Smooth muscle cell (in vitro differentiated cells): ENCODE results near the gene U2SURP. TPM values are rescaled to one million over a fixed set of nuclear protein-coding genes. Genes with fewer than 3 reads are reported as not detected.

Source experiments
- DNase-seq: peaks from one replicate; lab custom pipeline; 2025; ENCODE audit not compliant: unreplicated experiment; lab: John Stamatoyannopoulos, UW
- H2AFZ ChIP-seq: fragments of 200-600 bp; sonication (generic); 2 replicates; pipeline ENCODE4 v1.6.0; 2016; ENCODE audit warnings: antibody characterized with exemption, low read depth, mild to moderate bottlenecking
- H3F3A ChIP-seq: fragments of 200-600 bp; sonication (generic); 2 replicates; pipeline ENCODE4 v1.6.0; 2017; ENCODE audit warnings: antibody characterized with exemption, low read depth
- H3K27ac ChIP-seq: fragments of 200-600 bp; sonication (generic); 2 replicates; pipeline ENCODE4 v1.5.1; 2016; ENCODE audit warnings: low read depth, mild to moderate bottlenecking
- H3K27me3 ChIP-seq: fragments of 200-600 bp; sonication (generic); 2 replicates; pipeline ENCODE4 v1.6.1; 2016; ENCODE audit warnings: low read depth, mild to moderate bottlenecking
- H3K36me3 ChIP-seq: fragments of 200-600 bp; sonication (generic); 2 replicates; pipeline ENCODE4 v1.5.1; 2016; ENCODE audit warnings: low read depth
- H3K4me1 ChIP-seq: fragments of 200-600 bp; sonication (generic); 2 replicates; pipeline ENCODE4 v1.5.1; 2016; ENCODE audit warnings: low read depth
- H3K4me2 ChIP-seq: fragments of 200-600 bp; sonication (generic); 2 replicates; pipeline ENCODE4 v1.6.0; 2016; ENCODE audit warnings: mild to moderate bottlenecking
- H3K4me3 ChIP-seq: fragments of 200-600 bp; sonication (generic); 2 replicates; pipeline ENCODE4 v1.5.1; 2016; ENCODE audit warnings: mild to moderate bottlenecking
- H3K79me2 ChIP-seq: fragments of 200-600 bp; sonication (generic); 2 replicates; pipeline ENCODE4 v1.6.0; 2016; ENCODE audit warnings: low read depth, mild to moderate bottlenecking
- H3K9ac ChIP-seq: fragments of 200-600 bp; sonication (generic); 2 replicates; pipeline ENCODE4 v1.6.0; 2016; ENCODE audit warnings: low read depth
- H3K9me3 ChIP-seq: fragments of 200-600 bp; sonication (generic); replicated peaks from 2 replicates; pipeline ENCODE4 v1.5.1; 2016; ENCODE audit warnings: low read depth
- H4K20me1 ChIP-seq: fragments of 200-600 bp; sonication (generic); 2 replicates; pipeline ENCODE4 v1.6.0; 2016; ENCODE audit warnings: low read depth
- CTCF ChIP-seq: fragments of 200-600 bp; sonication (generic); IDR thresholded peaks from 2 replicates; pipeline ENCODE4 v1.5.1; 2017; ENCODE audit warnings: borderline replicate concordance, mild to moderate bottlenecking, antibody characterized with exemption; ENCODE audit not compliant: insufficient read depth, poor library complexity, severe bottlenecking
- WGBS: methylation state at CpG from one replicate; pipeline ENCODE4 v1.1.7; 2016; ENCODE audit warnings: low lambda C conversion rate; 5-methylcytosine and 5-hydroxymethylcytosine counted together
- polyA plus RNA-seq: library from polyadenylated mRNA; unstranded; fragments of >200 nt; fragmentation: Nextera tagmentation; extraction: Ambion mirVana; gene quantifications from 2 replicates; pipeline ENCODE4 v1.2.1, GENCODE V29; 2016
- total RNA-seq: library from RNA; depleted of rRNA; stranded (reverse); fragments of >200 nt; gene quantifications from 2 replicates; pipeline ENCODE4 v1.2.3, GENCODE V29; 2014

U2SURP gene
- total and polyA plus RNA-seq, 2 experiments from 2014 or later: 49.0 to 80.4 TPM

- Histone ChIP-seq H3K9me3 (no peaks in the 10 kb centered on the region), H3K27me3 (no peaks in the 10 kb centered on the region), H3K4me2 (no peak overlapping the region), H3K4me3 (no peak overlapping the region), H3K36me3 (no peaks in the 10 kb centered on the region), H3K79me2 (no peaks in the 10 kb centered on the region), H3K4me1 (no peaks in the 10 kb centered on the region), H4K20me1 (no peaks in the 10 kb centered on the region), H2AFZ (no peak overlapping the region), H3K27ac (no peak overlapping the region), H3K9ac (no peak overlapping the region), H3F3A (no peaks in the 10 kb centered on the region)
- no peak for DNase-seq
- WGBS: 93% methylated on average over 5 of the region's 5 CpGs
- TF ChIP-seq CTCF: no peak
These were observed 63.4 kb downstream of the U2SURP start for GRCh38 chr3:143064777-143065176.

- WGBS: 98% methylated on average over 2 of the region's 2 CpGs
- Histone ChIP-seq H2AFZ (no peak overlapping the region), H3K36me3 (no peaks in the 10 kb centered on the region), H3K27ac (no peak overlapping the region), H3F3A (no peaks in the 10 kb centered on the region), H4K20me1 (no peaks in the 10 kb centered on the region), H3K4me1 (no peaks in the 10 kb centered on the region), H3K9me3 (no peaks in the 10 kb centered on the region), H3K9ac (no peak overlapping the region), H3K27me3 (no peaks in the 10 kb centered on the region), H3K4me3 (no peak overlapping the region), H3K4me2 (no peak overlapping the region), H3K79me2 (no peaks in the 10 kb centered on the region)
- DNase-seq: no peak
- no peak for TF ChIP-seq CTCF
These were observed 64.0 kb downstream of the U2SURP start for GRCh38 chr3:143065364-143065763.

- H3K79me2 ChIP-seq: no peaks in the 10 kb centered on the region
- DNase-seq: no peak
- no peaks in the 10 kb centered on the region for H3K9me3 ChIP-seq
- no peaks in the 10 kb centered on the region for H3K27me3 ChIP-seq
- WGBS: 89% methylated on average over 4 of the region's 4 CpGs
- H4K20me1 ChIP-seq: no peaks in the 10 kb centered on the region
- TF ChIP-seq CTCF: no peak
- no peak overlapping the region for H3K4me3 ChIP-seq
- H3K4me2 ChIP-seq: no peak overlapping the region
- no peak overlapping the region for H3K9ac ChIP-seq
- H3F3A ChIP-seq: no peaks in the 10 kb centered on the region
- no peaks in the 10 kb centered on the region for H3K36me3 ChIP-seq
- H3K27ac ChIP-seq: no peak overlapping the region
- H2AFZ ChIP-seq: no peak overlapping the region
- no peaks in the 10 kb centered on the region for H3K4me1 ChIP-seq
These were observed 64.7 kb downstream of the U2SURP start for GRCh38 chr3:143066033-143066432.

- DNase-seq: no peak
- no peak overlapping the region for H3K27ac ChIP-seq
These were observed 65.8 kb downstream of the U2SURP start for GRCh38 chr3:143067201-143067600.

More at GRCh38 chr3:143067201-143067600, 65.8 kb downstream of the U2SURP start:
- TF ChIP-seq CTCF: no peak
- H3K9ac ChIP-seq: no peak overlapping the region
- no peak overlapping the region for H2AFZ ChIP-seq
- no peak overlapping the region for H3K4me2 ChIP-seq
- no peaks in the 10 kb centered on the region for H3K4me1 ChIP-seq
- H3K4me3 ChIP-seq: no peak overlapping the region
- H3K79me2 ChIP-seq: no peaks in the 10 kb centered on the region
- H3K36me3 ChIP-seq: no peaks in the 10 kb centered on the region
- WGBS: 86% methylated on average over 3 of the region's 3 CpGs
- no peaks in the 10 kb centered on the region for H4K20me1 ChIP-seq
- no peaks in the 10 kb centered on the region for H3K27me3 ChIP-seq
- H3F3A ChIP-seq: no peaks in the 10 kb centered on the region
- no peaks in the 10 kb centered on the region for H3K9me3 ChIP-seq
